HEK293 (cell line): ENCODE data around the gene ZNF219.
A peak's percentile ranks its signal among the peaks of the same experiment; 100 is the strongest.

Experiments used
- CTCF ChIP-seq: fragments of 450-650 bp; formaldehyde crosslinking; IDR thresholded peaks from 2 replicates; pipeline ENCODE4 v1.5.1; 2016; ENCODE audit warnings: missing biosample characterization, missing genetic modification characterization
- GLI2 ChIP-seq: fragments of 450-650 bp; formaldehyde crosslinking; IDR thresholded peaks from 2 replicates; pipeline ENCODE4; 2017; ENCODE audit warnings: missing biosample characterization, missing genetic modification characterization, low read depth, borderline replicate concordance
- HOXC10 ChIP-seq: sonication (generic); formaldehyde crosslinking; IDR thresholded peaks from 2 replicates; pipeline ENCODE4 v1.8.1; 2023; ENCODE audit warnings: mild to moderate bottlenecking, missing genetic modification reagents
- KLF1 ChIP-seq: fragments of 450-650 bp; formaldehyde crosslinking; IDR thresholded peaks from 2 replicates; pipeline ENCODE4 v1.5.1; 2016; ENCODE audit warnings: missing biosample characterization, missing genetic modification characterization
- KLF8 ChIP-seq: fragments of 450-650 bp; formaldehyde crosslinking; IDR thresholded peaks from 2 replicates; pipeline ENCODE4 v1.5.1; 2016; ENCODE audit warnings: missing biosample characterization, missing genetic modification characterization
- PRDM1 ChIP-seq: fragments of 450-650 bp; formaldehyde crosslinking; IDR thresholded peaks from 2 replicates; pipeline ENCODE4; 2016; ENCODE audit warnings: missing biosample characterization, missing genetic modification characterization
- PRDM6 ChIP-seq: fragments of 450-650 bp; formaldehyde crosslinking; IDR thresholded peaks from 2 replicates; pipeline ENCODE4 v1.5.1; 2017; ENCODE audit warnings: missing biosample characterization, missing genetic modification characterization
- YY2 ChIP-seq: fragments of 450-650 bp; formaldehyde crosslinking; IDR thresholded peaks from 2 replicates; pipeline ENCODE4 v1.5.1; 2016; ENCODE audit warnings: missing biosample characterization, missing genetic modification characterization
- ZBTB26 ChIP-seq: fragments of 450-650 bp; formaldehyde crosslinking; optimal IDR thresholded peaks from 2 replicates; pipeline ENCODE3; 2016; ENCODE audit warnings: missing biosample characterization, mild to moderate bottlenecking, missing genetic modification characterization
- ZBTB48 ChIP-seq: fragments of 450-650 bp; formaldehyde crosslinking; IDR thresholded peaks from 2 replicates; pipeline ENCODE4 v1.5.1; 2016; ENCODE audit warnings: missing biosample characterization, missing genetic modification characterization
- ZFP3 ChIP-seq: fragments of 450-650 bp; formaldehyde crosslinking; IDR thresholded peaks from 2 replicates; pipeline ENCODE4 v1.5.1; 2016; ENCODE audit warnings: low read depth, missing biosample characterization, missing genetic modification characterization
- ZNF114 ChIP-seq: fragments of 450-650 bp; formaldehyde crosslinking; IDR thresholded peaks from 2 replicates; pipeline ENCODE4 v1.5.0; 2017; ENCODE audit warnings: missing biosample characterization, missing genetic modification characterization
- ZNF16 ChIP-seq: fragments of 450-650 bp; formaldehyde crosslinking; IDR thresholded peaks from 2 replicates; pipeline ENCODE4 v1.5.1; 2016; ENCODE audit warnings: low read depth, missing biosample characterization, missing genetic modification characterization
- ZNF174 ChIP-seq: fragments of 450-650 bp; formaldehyde crosslinking; IDR thresholded peaks from 2 replicates; pipeline ENCODE4 v1.5.0; 2017; ENCODE audit warnings: missing biosample characterization, mild to moderate bottlenecking, missing genetic modification characterization
- ZNF175 ChIP-seq: fragments of 450-650 bp; formaldehyde crosslinking; IDR thresholded peaks from 2 replicates; pipeline ENCODE4 v1.5.1; 2016; ENCODE audit warnings: missing biosample characterization, missing genetic modification characterization
- ZNF2 ChIP-seq: fragments of 450-650 bp; formaldehyde crosslinking; IDR thresholded peaks from 2 replicates; pipeline ENCODE4 v1.5.1; 2016; ENCODE audit warnings: missing biosample characterization, missing genetic modification characterization
- ZNF223 ChIP-seq: fragments of 450-650 bp; formaldehyde crosslinking; IDR thresholded peaks from 2 replicates; pipeline ENCODE4 v1.5.1; 2016; ENCODE audit warnings: missing biosample characterization, missing genetic modification characterization
- ZNF280C ChIP-seq: fragments of 450-650 bp; formaldehyde crosslinking; IDR thresholded peaks from 2 replicates; pipeline ENCODE4 v1.5.1; 2016; ENCODE audit warnings: missing biosample characterization, missing genetic modification characterization
- ZNF501 ChIP-seq: fragments of 450-650 bp; formaldehyde crosslinking; IDR thresholded peaks from 2 replicates; pipeline ENCODE4 v1.5.1; 2016; ENCODE audit warnings: missing biosample characterization, missing genetic modification characterization
- ZNF513 ChIP-seq: fragments of 450-650 bp; IDR thresholded peaks from 2 replicates; pipeline ENCODE4 v1.5.1; 2018; ENCODE audit warnings: missing biosample characterization, missing genetic modification characterization
- ZNF544 ChIP-seq: fragments of 450-650 bp; formaldehyde crosslinking; IDR thresholded peaks from 2 replicates; pipeline ENCODE4 v1.5.0; 2017; ENCODE audit warnings: missing biosample characterization, missing genetic modification characterization
- ZNF600 ChIP-seq: fragments of 450-650 bp; formaldehyde crosslinking; IDR thresholded peaks from 2 replicates; pipeline ENCODE4 v1.5.1; 2016; ENCODE audit warnings: missing biosample characterization, missing genetic modification characterization
- ZNF610 ChIP-seq: fragments of 450-650 bp; formaldehyde crosslinking; IDR thresholded peaks from 2 replicates; pipeline ENCODE4 v1.5.1; 2016; ENCODE audit warnings: missing biosample characterization, missing genetic modification characterization, borderline replicate concordance
- ZNF639 ChIP-seq: fragments of 450-650 bp; formaldehyde crosslinking; IDR thresholded peaks from 2 replicates; pipeline ENCODE4 v1.5.1; 2016; ENCODE audit warnings: missing biosample characterization, missing genetic modification characterization
- ZNF654 ChIP-seq: fragments of 450-650 bp; formaldehyde crosslinking; IDR thresholded peaks from 2 replicates; pipeline ENCODE4 v1.5.1; 2016; ENCODE audit warnings: low read depth, missing biosample characterization, missing genetic modification characterization
- ZNF660 ChIP-seq: fragments of 450-650 bp; IDR thresholded peaks from 2 replicates; pipeline ENCODE4 v1.5.1; 2018; ENCODE audit warnings: missing biosample characterization, mild to moderate bottlenecking, missing genetic modification characterization
- ZNF670 ChIP-seq: fragments of 450-650 bp; formaldehyde crosslinking; IDR thresholded peaks from 2 replicates; pipeline ENCODE4 v1.5.1; 2016; ENCODE audit warnings: missing biosample characterization, missing genetic modification characterization, low read depth
- ZNF677 ChIP-seq: fragments of 450-650 bp; IDR thresholded peaks from 2 replicates; pipeline ENCODE4 v1.5.0; 2018; ENCODE audit warnings: missing biosample characterization, mild to moderate bottlenecking, missing genetic modification characterization, moderate library complexity
- ZNF701 ChIP-seq: fragments of 450-650 bp; formaldehyde crosslinking; IDR thresholded peaks from 2 replicates; pipeline ENCODE4 v1.5.1; 2016; ENCODE audit warnings: missing biosample characterization, missing genetic modification characterization
- ZNF747 ChIP-seq: fragments of 450-650 bp; formaldehyde crosslinking; IDR thresholded peaks from 2 replicates; pipeline ENCODE4 v1.5.1; 2016; ENCODE audit warnings: missing biosample characterization, missing genetic modification characterization

ZNF219 gene

GRCh38 chr14:21092273-21093011, 6.0 kb downstream of the ZNF219 start (continued):
- TF ChIP-seq ZNF747 (tag by site-specific recombination): no peak
- no peak for TF ChIP-seq ZNF223 (tag by site-specific recombination)
- TF ChIP-seq ZNF670 (tag by site-specific recombination): no peak
- no peak for TF ChIP-seq PRDM1 (tag by site-specific recombination)
- no peak for TF ChIP-seq ZNF513 (tag by site-specific recombination)
- TF ChIP-seq ZNF544: no peak
- no peak for TF ChIP-seq HOXC10 (CRISPR knock-in tag)
- TF ChIP-seq ZNF600 (tag by site-specific recombination): peak; percentile 93
- TF ChIP-seq ZNF501 (tag by site-specific recombination): no peak; the same call in 1 of the 2 replicates
- TF ChIP-seq ZNF114: no peak
- TF ChIP-seq YY2 (tag by site-specific recombination): no peak
- TF ChIP-seq ZNF610 (tag by site-specific recombination): no peak
- TF ChIP-seq KLF8 (tag by site-specific recombination): no peak
- no peak for TF ChIP-seq ZFP3 (tag by site-specific recombination)
- no peak for TF ChIP-seq ZNF701 (tag by site-specific recombination)
- no peak for TF ChIP-seq ZNF174
- no peak for TF ChIP-seq GLI2 (tag by site-specific recombination)
- TF ChIP-seq ZNF654 (tag by site-specific recombination): peak; percentile 62
- TF ChIP-seq KLF1 (tag by site-specific recombination): peak; percentile 18; the same call in 1 of the 2 replicates
- no peak for TF ChIP-seq ZNF175
- no peak for TF ChIP-seq ZNF16
- no peak for TF ChIP-seq ZNF639
- TF ChIP-seq ZNF2 (tag by site-specific recombination): peak; percentile 87
- no peak for TF ChIP-seq ZBTB26
- TF ChIP-seq ZNF660 (tag by site-specific recombination): peak; percentile 64
- peak; percentile 55; the same call in 1 of the 2 replicates for TF ChIP-seq ZBTB48
- TF ChIP-seq ZNF677 (tag by site-specific recombination): no peak
- TF ChIP-seq PRDM6 (tag by site-specific recombination): no peak
- no peak for TF ChIP-seq ZNF280C (tag by site-specific recombination)
- TF ChIP-seq CTCF (tag by site-specific recombination): peak; percentile 98
